GM06990 (cell line): ENCODE data around the gene KCTD15.

Experiments used
- DNase-seq: peaks from one replicate; pipeline ENCODE4 v3.0.0-alpha.2; 2011; ENCODE audit not compliant: insufficient read length; ENCODE audit errors: extremely low read depth
- H3K27me3 ChIP-seq: replicated peaks from 2 replicates; pipeline ENCODE4 v1.6.0; 2011; ENCODE audit warnings: low read length; ENCODE audit not compliant: control insufficient read depth, insufficient read depth
- H3K36me3 ChIP-seq: 2 replicates; pipeline ENCODE4 v1.5.1; 2011; ENCODE audit warnings: low read length; ENCODE audit not compliant: control insufficient read depth, insufficient read depth
- H3K4me3 ChIP-seq: replicated peaks from 2 replicates; pipeline ENCODE4 v1.5.1; 2011; ENCODE audit warnings: low read depth, mild to moderate bottlenecking, control low read depth, low read length
- TF ChIP-seq, protein P1 (sequence below): IDR thresholded peaks from 2 replicates; pipeline ENCODE4 v1.5.1; 2011; ENCODE audit warnings: low read length, control low read depth, mild to moderate bottlenecking, inconsistent platforms; ENCODE audit not compliant: insufficient read depth, poor library complexity, severe bottlenecking

Gene KCTD15

DNA sequence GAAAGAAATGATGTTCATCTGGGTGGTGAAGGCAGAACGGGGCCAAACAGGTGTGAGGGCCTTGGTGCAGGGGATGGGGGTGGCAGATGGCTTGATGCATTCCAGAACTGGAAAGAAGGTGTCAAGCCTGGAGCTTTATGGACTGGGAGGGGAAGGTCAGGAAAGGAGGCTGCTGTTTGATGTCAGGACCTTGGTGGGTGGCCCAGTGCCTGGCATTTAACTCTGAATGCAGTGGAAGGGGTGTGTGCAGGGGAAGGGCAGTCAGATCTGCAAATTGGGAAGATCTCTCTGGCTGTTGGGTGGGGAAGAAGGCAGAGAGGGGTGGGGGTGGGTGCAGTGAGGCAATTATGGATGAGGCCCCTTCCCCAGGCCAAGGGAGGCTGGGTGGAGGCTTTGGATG, 11.7 kb downstream of the KCTD15 start:
- no peak for DNase-seq
- H3K4me3 ChIP-seq, result no peak overlapping the region
- TF ChIP-seq, protein P1, sequence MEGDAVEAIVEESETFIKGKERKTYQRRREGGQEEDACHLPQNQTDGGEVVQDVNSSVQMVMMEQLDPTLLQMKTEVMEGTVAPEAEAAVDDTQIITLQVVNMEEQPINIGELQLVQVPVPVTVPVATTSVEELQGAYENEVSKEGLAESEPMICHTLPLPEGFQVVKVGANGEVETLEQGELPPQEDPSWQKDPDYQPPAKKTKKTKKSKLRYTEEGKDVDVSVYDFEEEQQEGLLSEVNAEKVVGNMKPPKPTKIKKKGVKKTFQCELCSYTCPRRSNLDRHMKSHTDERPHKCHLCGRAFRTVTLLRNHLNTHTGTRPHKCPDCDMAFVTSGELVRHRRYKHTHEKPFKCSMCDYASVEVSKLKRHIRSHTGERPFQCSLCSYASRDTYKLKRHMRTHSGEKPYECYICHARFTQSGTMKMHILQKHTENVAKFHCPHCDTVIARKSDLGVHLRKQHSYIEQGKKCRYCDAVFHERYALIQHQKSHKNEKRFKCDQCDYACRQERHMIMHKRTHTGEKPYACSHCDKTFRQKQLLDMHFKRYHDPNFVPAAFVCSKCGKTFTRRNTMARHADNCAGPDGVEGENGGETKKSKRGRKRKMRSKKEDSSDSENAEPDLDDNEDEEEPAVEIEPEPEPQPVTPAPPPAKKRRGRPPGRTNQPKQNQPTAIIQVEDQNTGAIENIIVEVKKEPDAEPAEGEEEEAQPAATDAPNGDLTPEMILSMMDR, result no peak
- H3K27me3 ChIP-seq, result no peaks in the 10 kb centered on the region; the same call in 1 of the 2 replicates
- no peaks in the 10 kb centered on the region for H3K36me3 ChIP-seq

DNA sequence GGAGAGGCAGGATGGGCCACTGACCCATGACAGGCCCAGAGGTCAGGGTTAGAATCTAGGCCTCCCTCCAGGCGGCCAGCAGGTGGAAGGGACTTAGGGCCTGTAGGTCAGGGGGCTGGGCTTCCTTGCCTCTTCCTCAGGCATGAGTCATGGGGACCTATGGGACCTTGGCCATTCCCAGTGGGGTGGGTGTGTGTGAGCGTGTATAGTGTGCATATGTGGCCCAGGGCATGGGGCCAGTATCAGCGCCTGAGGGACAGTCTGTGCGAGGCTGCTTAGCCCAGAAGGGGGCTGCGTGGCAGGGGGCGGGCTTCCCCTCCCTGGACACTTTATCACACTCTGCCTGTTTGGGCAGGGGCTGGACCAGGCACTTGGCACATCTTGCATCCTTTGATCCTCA, 13.3 kb downstream of the KCTD15 start:
- no peaks in the 10 kb centered on the region for H3K36me3 ChIP-seq
- DNase-seq, result no peak

DNA sequence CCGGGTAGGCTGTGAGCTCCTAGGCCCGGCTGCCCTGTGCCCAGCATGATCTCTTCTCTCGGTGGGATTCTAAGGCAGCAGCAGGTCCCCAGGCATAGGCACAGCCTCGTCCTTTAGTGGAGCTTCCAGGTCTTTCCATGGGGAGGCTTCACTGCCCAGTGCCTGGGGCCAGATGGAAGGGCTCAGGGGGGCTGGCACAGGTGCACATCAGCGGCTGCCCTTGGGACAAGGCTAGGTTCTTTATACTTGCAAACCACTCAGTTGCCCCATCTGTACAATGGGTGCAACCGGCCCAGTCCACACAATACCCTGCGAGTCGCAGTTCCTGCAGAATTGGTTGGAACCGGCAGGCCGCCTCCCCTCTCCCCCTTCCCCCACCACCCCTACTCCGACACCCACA, 14.2 kb downstream of the KCTD15 start:
- no peak for DNase-seq
- Histone ChIP-seq H3K36me3 (no peaks in the 10 kb centered on the region), H3K27me3 (no peaks in the 10 kb centered on the region), H3K4me3 (no peak overlapping the region)
- TF ChIP-seq, protein P1, result no peak

More for the DNA sequence above, 13.3 kb downstream of the KCTD15 start:
- TF ChIP-seq, protein P1, result no peak
- Histone ChIP-seq H3K27me3 (no peaks in the 10 kb centered on the region), H3K4me3 (no peak overlapping the region)

DNA sequence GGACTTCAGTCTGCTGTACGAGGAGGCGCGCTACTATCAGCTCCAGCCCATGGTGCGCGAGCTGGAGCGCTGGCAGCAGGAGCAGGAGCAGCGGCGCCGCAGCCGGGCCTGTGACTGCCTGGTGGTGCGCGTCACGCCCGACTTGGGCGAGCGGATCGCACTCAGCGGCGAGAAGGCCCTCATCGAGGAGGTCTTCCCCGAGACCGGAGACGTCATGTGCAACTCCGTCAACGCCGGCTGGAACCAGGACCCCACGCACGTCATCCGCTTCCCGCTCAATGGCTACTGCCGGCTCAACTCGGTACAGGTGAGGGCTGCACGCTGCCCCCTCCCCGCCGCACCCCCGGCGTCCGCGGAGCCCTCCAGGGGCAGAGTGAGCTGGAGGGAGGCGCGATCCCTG, 14.6 kb downstream of the KCTD15 start:
- no peak for DNase-seq
- Histone ChIP-seq H3K4me3 (no peak overlapping the region), H3K27me3 (no peaks in the 10 kb centered on the region), H3K36me3 (no peaks in the 10 kb centered on the region)
- TF ChIP-seq, protein P1, result no peak

DNA sequence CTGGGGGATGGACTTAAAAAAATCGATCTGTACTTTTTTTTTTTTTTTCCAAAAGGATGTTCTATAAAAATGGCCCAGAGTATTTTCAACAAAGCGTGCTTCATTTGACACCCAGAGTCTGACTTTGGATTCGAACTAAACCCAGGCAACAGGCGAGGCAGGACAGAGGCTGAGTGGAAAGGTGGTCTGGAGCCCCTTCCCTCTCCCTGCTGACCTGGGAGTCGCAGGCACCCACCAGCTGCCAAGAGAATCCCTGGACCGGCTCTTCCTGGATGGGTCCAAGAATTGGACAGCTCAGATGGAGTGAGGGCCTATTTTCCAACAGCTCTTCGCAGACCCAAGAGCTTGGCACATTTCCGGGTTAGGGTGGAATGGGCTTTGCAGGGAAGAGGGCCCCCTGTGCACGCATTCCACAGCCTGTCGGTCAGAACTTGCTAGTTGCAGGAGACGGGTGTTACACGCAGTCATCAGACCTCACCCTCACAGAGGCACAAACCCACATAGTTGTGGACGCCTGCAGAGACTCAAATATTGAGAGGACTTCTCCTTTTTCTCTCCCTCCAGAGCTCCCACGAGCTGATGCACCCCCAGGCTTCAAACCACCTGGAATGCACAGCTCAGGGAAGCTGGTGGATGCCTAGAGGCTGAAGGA, 15.2 kb downstream of the KCTD15 start:
- DNase-seq, result no peak
- Histone ChIP-seq H3K36me3 (no peaks in the 10 kb centered on the region), H3K27me3 (no peaks in the 10 kb centered on the region), H3K4me3 (no peak overlapping the region)
- TF ChIP-seq, protein P1, result no peak
